Panc1 (cell line): ENCODE measurements around the gene OR6C76. TPM values are rescaled to one million over a fixed set of nuclear protein-coding genes. Genes with fewer than 3 reads are reported as not detected.

ENCODE experiments used
- ATAC-seq: fragments of 200-7000 bp; cut with Tn5 transposase; 2 replicates; pipeline ENCODE4 v1.9.1; 2020; ENCODE audit warnings: mild to moderate bottlenecking, moderate library complexity
- BruUV-seq: library from RNA; stranded (reverse); fragments of 400-500 nt; replicated peaks from 2 replicates; lab custom pipeline; 2021; lab: Mats Ljungman, UMichigan
- CTCF ChIA-PET: fragments of 300-600 bp; sonication (Branson Sonifier 250); formaldehyde crosslinking; loops from one replicate; lab custom pipeline; 2022; ENCODE audit warnings: antibody characterized with exemption; lab: Charles Lee
- POLR2A ChIA-PET: fragments of 300-600 bp; sonication (Branson Sonifier 250); formaldehyde crosslinking; loops from one replicate; lab custom pipeline; 2022; ENCODE audit warnings: antibody characterized with exemption; lab: Charles Lee
- DNase-seq: peaks from one replicate; pipeline ENCODE4 v3.0.0-alpha.2; 2010; ENCODE audit warnings: low read depth, low spot score
- H3K27ac ChIP-seq: 2 replicates; pipeline ENCODE4 v1.5.1; 2011; ENCODE audit warnings: mild to moderate bottlenecking, low read length, inconsistent platforms
- H3K27me3 ChIP-seq: fragments of 200-500 bp; sonication (Bioruptor generic); 2 replicates; pipeline ENCODE4 v1.6.0; 2014; ENCODE audit warnings: low read length, inconsistent platforms; ENCODE audit not compliant: control insufficient read depth, insufficient read depth
- H3K36me3 ChIP-seq: fragments of 200-500 bp; sonication (Bioruptor generic); 2 replicates; pipeline ENCODE4 v1.5.1; 2014; ENCODE audit warnings: inconsistent platforms, mild to moderate bottlenecking, low read length, moderate library complexity; ENCODE audit not compliant: control insufficient read depth, insufficient read depth
- H3K4me1 ChIP-seq: 2 replicates; pipeline ENCODE4 v1.5.1; 2011; ENCODE audit warnings: inconsistent platforms, mild to moderate bottlenecking, low read length, moderate library complexity; ENCODE audit not compliant: control insufficient read depth, insufficient read depth
- H3K4me3 ChIP-seq, 2 experiments: 2 replicates each; pipeline ENCODE4 v1.5.1; 2011 to 2012; ENCODE audit warnings: low read depth in 2 of 2, low read length in 2 of 2, mild to moderate bottlenecking in 2 of 2, inconsistent platforms in 1 of 2, moderate library complexity in 1 of 2
- H3K9me3 ChIP-seq: fragments of 200-500 bp; sonication (Bioruptor generic); 2 replicates; pipeline ENCODE4 v1.5.1; 2014; ENCODE audit warnings: low read depth, mild to moderate bottlenecking, inconsistent platforms, low read length, moderate library complexity; ENCODE audit not compliant: control insufficient read depth, insufficient read depth
- POLR2AphosphoS5 ChIP-seq: IDR thresholded peaks from 2 replicates; pipeline ENCODE4 v1.6.1; 2012; ENCODE audit warnings: mild to moderate bottlenecking, low read depth, low read length, moderate library complexity
- SIN3A ChIP-seq: IDR thresholded peaks from 2 replicates; pipeline ENCODE4 v1.6.1; 2012; ENCODE audit warnings: low read depth, mild to moderate bottlenecking, low read length, moderate library complexity, borderline replicate concordance; ENCODE audit not compliant: insufficient read depth
- TCF7L2 ChIP-seq: IDR thresholded peaks from 2 replicates; pipeline ENCODE4 v1.6.1; 2011; ENCODE audit warnings: mild to moderate bottlenecking, low read depth, low read length, inconsistent platforms
- in situ Hi-C: cut with HindIII; loops from 2 replicates; pipeline ENCODE4 v1.10.0; 2016; ENCODE audit warnings: low sequenced_read_pairs, low pct_unique_long_range_greater_than_20kb
- intact Hi-C: fragments of 100-400 bp; cut with micrococcal nuclease; formaldehyde crosslinking; loops from one replicate; pipeline ENCODE4 v1.10.0; 2022; ENCODE audit not compliant: unreplicated experiment
- total RNA-seq: library from RNA; stranded (reverse); gene quantifications from one replicate; pipeline ENCODE4 v1.2.1, GENCODE V29; 2021; ENCODE audit not compliant: unreplicated experiment
- TF ChIP-seq, protein P1 (sequence below): fragments of 450-650 bp; IDR thresholded peaks from 2 replicates; pipeline ENCODE4 v1.5.1; 2017; ENCODE audit warnings: mild to moderate bottlenecking
- TF ChIP-seq, protein P2 (sequence below), 2 experiments: IDR thresholded peaks; 2 replicates each; pipeline ENCODE4 v1.6.1; 2011 to 2012; ENCODE audit warnings: low read depth in 2 of 2, control low read depth in 1 of 2, low read length in 1 of 2, mild to moderate bottlenecking in 1 of 2, moderate library complexity in 1 of 2; ENCODE audit not compliant: insufficient read depth in 1 of 2

Gene OR6C76
- total RNA-seq, 1 experiment from 2014 or later, result not detected

DNA sequence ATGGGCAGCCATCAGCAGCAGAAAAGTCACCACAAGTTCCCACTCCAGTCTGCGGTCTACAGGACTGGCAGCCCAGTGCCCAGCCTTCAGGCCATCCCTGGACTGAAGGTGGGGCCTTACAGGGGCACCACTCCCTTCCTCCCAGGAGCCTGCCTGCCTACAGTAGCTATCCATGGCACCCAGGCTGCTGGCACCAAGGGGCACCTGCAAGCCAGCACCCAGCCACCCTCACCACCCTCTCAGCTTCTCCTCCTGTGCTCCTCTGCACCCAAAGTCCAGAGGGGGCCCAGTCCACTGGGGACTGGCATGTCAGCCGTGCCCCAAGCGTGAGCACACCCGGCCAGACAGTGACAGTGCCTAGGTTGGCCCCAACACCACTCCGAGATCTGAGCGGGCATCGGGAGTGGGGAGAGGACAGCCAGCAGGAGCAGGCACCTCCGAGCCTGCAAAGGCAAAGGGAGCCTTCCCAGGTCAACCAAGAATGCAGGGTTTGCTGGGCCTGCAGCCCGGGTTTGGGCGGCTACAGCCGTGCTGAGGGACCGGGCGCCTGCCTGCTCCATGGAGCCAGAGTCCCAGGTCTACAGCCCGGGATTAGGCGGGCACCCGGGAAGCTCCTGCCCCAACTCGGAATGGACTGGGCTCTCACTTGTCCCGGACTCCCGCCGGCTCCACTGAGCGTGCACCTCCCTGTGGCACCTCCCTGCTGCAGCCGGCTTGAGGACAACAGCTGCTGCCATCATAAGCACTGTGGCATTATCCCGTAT, 33.8 kb upstream of the OR6C76 start:
- ChIA-PET CTCF (no interaction called here), POLR2A (no interaction called here)
- ATAC-seq (no peak), DNase-seq (no peak)
- Histone ChIP-seq H3K4me3 (no peak overlapping the region), H3K36me3 (no peaks in the 10 kb centered on the region), H3K4me1 (no peaks in the 10 kb centered on the region), H3K27ac (no peak overlapping the region), H3K9me3 (no peaks in the 10 kb centered on the region), H3K27me3 (peaks cover 2% of the 10 kb centered on the region; the same call in 1 of the 2 replicates)
- no TSS peak for BruUV-seq
- no peak for TF ChIP-seq SIN3A
- TF ChIP-seq, protein P1, sequence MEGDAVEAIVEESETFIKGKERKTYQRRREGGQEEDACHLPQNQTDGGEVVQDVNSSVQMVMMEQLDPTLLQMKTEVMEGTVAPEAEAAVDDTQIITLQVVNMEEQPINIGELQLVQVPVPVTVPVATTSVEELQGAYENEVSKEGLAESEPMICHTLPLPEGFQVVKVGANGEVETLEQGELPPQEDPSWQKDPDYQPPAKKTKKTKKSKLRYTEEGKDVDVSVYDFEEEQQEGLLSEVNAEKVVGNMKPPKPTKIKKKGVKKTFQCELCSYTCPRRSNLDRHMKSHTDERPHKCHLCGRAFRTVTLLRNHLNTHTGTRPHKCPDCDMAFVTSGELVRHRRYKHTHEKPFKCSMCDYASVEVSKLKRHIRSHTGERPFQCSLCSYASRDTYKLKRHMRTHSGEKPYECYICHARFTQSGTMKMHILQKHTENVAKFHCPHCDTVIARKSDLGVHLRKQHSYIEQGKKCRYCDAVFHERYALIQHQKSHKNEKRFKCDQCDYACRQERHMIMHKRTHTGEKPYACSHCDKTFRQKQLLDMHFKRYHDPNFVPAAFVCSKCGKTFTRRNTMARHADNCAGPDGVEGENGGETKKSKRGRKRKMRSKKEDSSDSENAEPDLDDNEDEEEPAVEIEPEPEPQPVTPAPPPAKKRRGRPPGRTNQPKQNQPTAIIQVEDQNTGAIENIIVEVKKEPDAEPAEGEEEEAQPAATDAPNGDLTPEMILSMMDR, result no peak
- TF ChIP-seq POLR2AphosphoS5, result no peak
- intact Hi-C loops (loop anchor here (10.0 kb wide), 1 partner anchor 187 kb away; no protein-coding TSS in a partner anchor), in situ Hi-C loops (no loop called here)

DNA sequence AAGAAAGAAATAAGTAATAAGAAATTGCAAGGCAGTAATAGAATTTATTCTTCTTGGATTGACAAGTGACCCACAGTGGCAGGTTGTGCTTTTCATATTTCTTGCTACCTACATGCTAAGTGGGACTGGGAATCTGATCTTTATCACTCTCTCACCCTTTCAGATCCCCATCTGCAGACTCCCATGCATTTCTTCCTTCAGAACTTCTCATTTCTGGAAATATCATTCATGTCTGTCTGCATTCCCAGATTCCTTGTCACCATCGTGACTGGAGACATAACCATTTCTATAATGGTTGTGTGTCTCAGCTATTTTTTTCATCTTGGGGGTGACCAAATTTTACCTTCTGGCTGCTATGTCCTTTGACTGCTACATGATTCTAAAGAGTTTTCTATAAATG, 29.7 kb upstream of the OR6C76 start:
- Histone ChIP-seq H3K4me3 (no peak overlapping the region), H3K27me3 (peaks cover 2% of the 10 kb centered on the region), H3K4me1 (no peaks in the 10 kb centered on the region), H3K9me3 (no peaks in the 10 kb centered on the region), H3K36me3 (no peaks in the 10 kb centered on the region), H3K27ac (no peak overlapping the region)
- intact Hi-C loops, result loop anchor here (10.0 kb wide), 1 partner anchor 192 kb away; no protein-coding TSS in a partner anchor
- no peak for ATAC-seq
- CTCF ChIA-PET, result no interaction called here
- TF ChIP-seq, protein P2, sequence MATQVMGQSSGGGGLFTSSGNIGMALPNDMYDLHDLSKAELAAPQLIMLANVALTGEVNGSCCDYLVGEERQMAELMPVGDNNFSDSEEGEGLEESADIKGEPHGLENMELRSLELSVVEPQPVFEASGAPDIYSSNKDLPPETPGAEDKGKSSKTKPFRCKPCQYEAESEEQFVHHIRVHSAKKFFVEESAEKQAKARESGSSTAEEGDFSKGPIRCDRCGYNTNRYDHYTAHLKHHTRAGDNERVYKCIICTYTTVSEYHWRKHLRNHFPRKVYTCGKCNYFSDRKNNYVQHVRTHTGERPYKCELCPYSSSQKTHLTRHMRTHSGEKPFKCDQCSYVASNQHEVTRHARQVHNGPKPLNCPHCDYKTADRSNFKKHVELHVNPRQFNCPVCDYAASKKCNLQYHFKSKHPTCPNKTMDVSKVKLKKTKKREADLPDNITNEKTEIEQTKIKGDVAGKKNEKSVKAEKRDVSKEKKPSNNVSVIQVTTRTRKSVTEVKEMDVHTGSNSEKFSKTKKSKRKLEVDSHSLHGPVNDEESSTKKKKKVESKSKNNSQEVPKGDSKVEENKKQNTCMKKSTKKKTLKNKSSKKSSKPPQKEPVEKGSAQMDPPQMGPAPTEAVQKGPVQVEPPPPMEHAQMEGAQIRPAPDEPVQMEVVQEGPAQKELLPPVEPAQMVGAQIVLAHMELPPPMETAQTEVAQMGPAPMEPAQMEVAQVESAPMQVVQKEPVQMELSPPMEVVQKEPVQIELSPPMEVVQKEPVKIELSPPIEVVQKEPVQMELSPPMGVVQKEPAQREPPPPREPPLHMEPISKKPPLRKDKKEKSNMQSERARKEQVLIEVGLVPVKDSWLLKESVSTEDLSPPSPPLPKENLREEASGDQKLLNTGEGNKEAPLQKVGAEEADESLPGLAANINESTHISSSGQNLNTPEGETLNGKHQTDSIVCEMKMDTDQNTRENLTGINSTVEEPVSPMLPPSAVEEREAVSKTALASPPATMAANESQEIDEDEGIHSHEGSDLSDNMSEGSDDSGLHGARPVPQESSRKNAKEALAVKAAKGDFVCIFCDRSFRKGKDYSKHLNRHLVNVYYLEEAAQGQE (IDR thresholded peaks at IDR 0.05; ENCODE audit: insufficient read depth in 1 of 2, low read depth in 2 of 2, low read length in 1 of 2), result no peak
- no peak for TF ChIP-seq TCF7L2
- TF ChIP-seq, protein P1, result no peak
- TF ChIP-seq SIN3A, result no peak
- no peak for TF ChIP-seq POLR2AphosphoS5
- BruUV-seq, result no TSS peak
- in situ Hi-C loops, result no loop called here
- no peak for DNase-seq
- POLR2A ChIA-PET, result no interaction called here
